Ovary (tissue), 3 donors: ENCODE results near the gene FGFR2.

ENCODE experiments used
- EP300 ChIP-seq: sonication (generic); formaldehyde crosslinking; IDR thresholded peaks from one replicate; pipeline ENCODE4 v1.6.1; 2017; ENCODE audit warnings: antibody characterized with exemption
- POLR2A ChIP-seq: fragments of 450-650 bp; IDR thresholded peaks from one replicate; pipeline ENCODE4 v1.6.1; 2017; ENCODE audit warnings: antibody characterized with exemption, mild to moderate bottlenecking, moderate library complexity
- TF ChIP-seq, protein P1 (sequence below), 3 donors: fragments of 450-650 bp in 2 of 3; fragments of 200-600 bp in 1 of 3; IDR thresholded peaks; one replicate each; pipeline versions ENCODE4 v1.5.1 to v1.8.0; 2016 to 2022; ENCODE audit warnings: antibody characterized with exemption in 3 of 3, mild to moderate bottlenecking in 1 of 3
- donor health status: DM: no; HTN: no; CAD: no.

- TF ChIP-seq POLR2A (no peak), EP300 (no peak)
- TF ChIP-seq, protein P1, sequence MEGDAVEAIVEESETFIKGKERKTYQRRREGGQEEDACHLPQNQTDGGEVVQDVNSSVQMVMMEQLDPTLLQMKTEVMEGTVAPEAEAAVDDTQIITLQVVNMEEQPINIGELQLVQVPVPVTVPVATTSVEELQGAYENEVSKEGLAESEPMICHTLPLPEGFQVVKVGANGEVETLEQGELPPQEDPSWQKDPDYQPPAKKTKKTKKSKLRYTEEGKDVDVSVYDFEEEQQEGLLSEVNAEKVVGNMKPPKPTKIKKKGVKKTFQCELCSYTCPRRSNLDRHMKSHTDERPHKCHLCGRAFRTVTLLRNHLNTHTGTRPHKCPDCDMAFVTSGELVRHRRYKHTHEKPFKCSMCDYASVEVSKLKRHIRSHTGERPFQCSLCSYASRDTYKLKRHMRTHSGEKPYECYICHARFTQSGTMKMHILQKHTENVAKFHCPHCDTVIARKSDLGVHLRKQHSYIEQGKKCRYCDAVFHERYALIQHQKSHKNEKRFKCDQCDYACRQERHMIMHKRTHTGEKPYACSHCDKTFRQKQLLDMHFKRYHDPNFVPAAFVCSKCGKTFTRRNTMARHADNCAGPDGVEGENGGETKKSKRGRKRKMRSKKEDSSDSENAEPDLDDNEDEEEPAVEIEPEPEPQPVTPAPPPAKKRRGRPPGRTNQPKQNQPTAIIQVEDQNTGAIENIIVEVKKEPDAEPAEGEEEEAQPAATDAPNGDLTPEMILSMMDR (IDR thresholded peaks at IDR 0.05) = no peak
Measured at GRCh38 chr10:121566755-121567154, 31.5 kb downstream of the FGFR2 start.
